ENCODE measurements around the gene PTPRN2. TPM values are rescaled to one million over a fixed set of nuclear protein-coding genes. Genes with fewer than 3 reads are reported as not detected.

The PTPRN2 gene
- total and polyA plus RNA-seq, 2 of the 8 experiments (the other 6 are each of a cell fraction or from before 2014, with no cell fraction given) = 2.6 to 4.5 TPM

DNA sequence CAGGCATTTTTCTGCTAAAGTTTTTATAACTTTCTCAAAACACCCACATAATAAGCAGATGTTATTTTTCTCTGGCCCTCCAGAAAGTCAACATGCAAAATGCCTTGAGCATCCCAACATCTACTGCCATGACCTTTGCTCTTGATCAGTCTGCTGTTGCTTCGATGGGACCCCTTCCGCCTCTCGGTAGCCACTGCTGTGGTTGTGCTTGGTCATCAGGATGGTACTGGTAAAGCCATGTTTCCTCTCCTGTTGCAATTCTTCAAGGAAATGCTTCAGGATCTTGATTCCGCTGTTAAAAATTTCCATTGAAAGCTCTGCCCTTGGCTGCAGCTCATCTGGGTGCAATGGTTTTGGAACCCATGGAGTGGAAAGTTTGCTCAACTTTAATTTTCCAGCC is 717.8 kb downstream of the PTPRN2 start:
- 92% methylated on average over 4 of the region's 4 CpGs; no CpG with 5 or more reads in 1 of the 2 experiments for WGBS, 2 experiments (ENCODE audit: extremely low coverage in 1 of 2, insufficient coverage in 1 of 2, insufficient read length in 1 of 2, insufficient replicate concordance in 2 of 2, low coverage in 1 of 2, low lambda C conversion rate in 2 of 2, missing lambda C conversion rate in 1 of 2)
- H3K79me1 ChIP-seq (ENCODE audit: low read depth, low read length) = peaks cover 4% of the 10 kb centered on the region
- no peaks in the 10 kb centered on the region for H3K79me2 ChIP-seq (ENCODE audit: control insufficient read depth in 1 of 2, insufficient read depth in 2 of 2, low read length in 2 of 2)
- no peak overlapping the region for H2BK20ac ChIP-seq (ENCODE audit: low read length)
- H3K9me3 ChIP-seq (ENCODE audit: insufficient read depth in 2 of 2, low read depth in 1 of 2, low read length in 1 of 2) = peaks cover 15 to 19% of the 10 kb centered on the region in 2 experiments; a peak in 3 of 4 replicates
- no peak overlapping the region for H3K4me3 ChIP-seq (ENCODE audit: extremely low read depth in 1 of 4, insufficient read depth in 2 of 4, low read depth in 3 of 4, low read length in 4 of 4)
- peaks cover 0 to 7% of the 10 kb centered on the region in 2 experiments for H4K20me1 ChIP-seq (replicated peaks in 1 of 2; ENCODE audit: control insufficient read depth in 1 of 2, insufficient read depth in 2 of 2, low read length in 2 of 2)
- H2BK120ac ChIP-seq (replicated peaks; ENCODE audit: low read depth, low read length) = no peak overlapping the region
- no peak overlapping the region for H2BK15ac ChIP-seq (ENCODE audit: low read length)
- no peak overlapping the region for H3K9ac ChIP-seq (replicated peaks in 1 of 4; ENCODE audit: extremely low read depth in 1 of 4, low read depth in 3 of 4, low read length in 3 of 4)
- FAIRE-seq (no peak), DNase-seq (ENCODE audit: low read depth in 1 of 2, low spot score in 2 of 2) (no peak)
- H3K14ac ChIP-seq (ENCODE audit: insufficient read length) = no peak overlapping the region
- no peak overlapping the region for H4K8ac ChIP-seq (ENCODE audit: extremely low read depth, insufficient read depth, low read length)
- ChIA-PET CTCF (ENCODE audit: partially characterized antibody) (interaction anchor here (0.6 to 2.7 kb wide), 3 partner anchors 9 to 243 kb away, joined by 3 to 9 read pairs (median 3); no protein-coding TSS in a partner anchor), POLR2A (ENCODE audit: partially characterized antibody) (no interaction called here)
- H2AK5ac ChIP-seq (ENCODE audit: low read depth, low read length) = no peak overlapping the region
- no peaks in the 10 kb centered on the region for H3K36me3 ChIP-seq (ENCODE audit: control insufficient read depth in 2 of 4, insufficient read depth in 4 of 4, low read length in 3 of 4)
- H4K91ac ChIP-seq (replicated peaks; ENCODE audit: insufficient read length, low read length) = no peak overlapping the region
- no peak overlapping the region for H2BK5ac ChIP-seq (ENCODE audit: low read depth, low read length)
- H3K18ac ChIP-seq (ENCODE audit: extremely low read depth, low read length) = no peak overlapping the region
- H3K27ac ChIP-seq (ENCODE audit: low read depth, low read length) = no peak overlapping the region
- H2AFZ ChIP-seq (ENCODE audit: low read length) = no peak overlapping the region
- no peak overlapping the region for H3K23ac ChIP-seq (ENCODE audit: insufficient read length)
- no peaks in the 10 kb centered on the region; a peak in 1 of 7 replicates for H3K27me3 ChIP-seq (replicated peaks in 1 of 4; ENCODE audit: control insufficient read depth in 3 of 4, extremely low read depth in 1 of 4, insufficient read depth in 3 of 4, low read length in 3 of 4)
- H2BK12ac ChIP-seq (ENCODE audit: low read depth, low read length) = no peak overlapping the region
- H3K4me1 ChIP-seq (replicated peaks in 1 of 4; ENCODE audit: control insufficient read depth in 3 of 4, insufficient read depth in 4 of 4, low read length in 3 of 4) = no peaks in the 10 kb centered on the region; a peak in 1 of 7 replicates
- no peak overlapping the region for H3K4ac ChIP-seq (replicated peaks; ENCODE audit: insufficient read length, low read depth, low read length)
- H3K56ac ChIP-seq (replicated peaks; ENCODE audit: insufficient read length, low read depth, low read length) = no peak overlapping the region
- H3K23me2 ChIP-seq (ENCODE audit: low read depth, low read length) = 0 out of 2 replicates have a peak, but pooled peaks cover 2% of the 10 kb centered on the region
- no peak overlapping the region for H3K4me2 ChIP-seq (ENCODE audit: insufficient read depth in 1 of 2, low read depth in 2 of 2, low read length in 2 of 2)
- TF ChIP-seq KDM1A (IDR thresholded peaks at IDR 0.05; ENCODE audit: borderline replicate concordance, low read length) (no peak), ATF3 (IDR thresholded peaks at IDR 0.05; ENCODE audit: insufficient read depth, low read depth, low read length) (no peak), CEBPB (IDR thresholded peaks at IDR 0.05; ENCODE audit: low read depth, low read length) (no peak), E2F6 (IDR thresholded peaks at IDR 0.05) (no peak), EGR1 (IDR thresholded peaks at IDR 0.05; ENCODE audit: borderline replicate concordance, low read depth, low read length) (no peak), RNF2 (IDR thresholded peaks at IDR 0.05; ENCODE audit: borderline replicate concordance, low read depth, low read length, missing control alignments, poor library complexity, severe bottlenecking) (no peak), SIRT6 (IDR thresholded peaks at IDR 0.05; ENCODE audit: low read length) (no peak), SP4 (IDR thresholded peaks at IDR 0.05; ENCODE audit: low read length) (no peak), SP1 (IDR thresholded peaks at IDR 0.05; ENCODE audit: low read depth, low read length) (no peak)
- TF ChIP-seq, protein P1, sequence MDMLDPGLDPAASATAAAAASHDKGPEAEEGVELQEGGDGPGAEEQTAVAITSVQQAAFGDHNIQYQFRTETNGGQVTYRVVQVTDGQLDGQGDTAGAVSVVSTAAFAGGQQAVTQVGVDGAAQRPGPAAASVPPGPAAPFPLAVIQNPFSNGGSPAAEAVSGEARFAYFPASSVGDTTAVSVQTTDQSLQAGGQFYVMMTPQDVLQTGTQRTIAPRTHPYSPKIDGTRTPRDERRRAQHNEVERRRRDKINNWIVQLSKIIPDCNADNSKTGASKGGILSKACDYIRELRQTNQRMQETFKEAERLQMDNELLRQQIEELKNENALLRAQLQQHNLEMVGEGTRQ (IDR thresholded peaks at IDR 0.05; ENCODE audit: low read length) = no peak
- H4K5ac ChIP-seq (ENCODE audit: insufficient read length, low read depth, low read length) = no peak overlapping the region

All from H1 (cell line).